GM18499 (cell line): Measurements from ENCODE around the gene KBTBD8.

ENCODE experiments used
- ATAC-seq: cut with Tn5 transposase; IDR thresholded peaks from one replicate; pipeline ENCODE4 v1.9.1; 2021; ENCODE audit warnings: moderate number of reproducible peaks; ENCODE audit not compliant: insufficient read depth, unreplicated experiment

The KBTBD8 gene

GRCh38 chr3:66996696-66997095 is 1.4 kb upstream of the KBTBD8 start:
- no peak for ATAC-seq

- no peak for ATAC-seq
Observed at GRCh38 chr3:66997560-66998112, 471 bp upstream of the KBTBD8 start.

GRCh38 chr3:66998904-66999235 is 763 bp downstream of the KBTBD8 start:
- ATAC-seq = no peak

- ATAC-seq = peak; percentile 66
Observed at GRCh38 chr3:67000009-67000408, 1.9 kb downstream of the KBTBD8 start.

- ATAC-seq = no peak
Observed at GRCh38 chr3:67001086-67001861, 3.2 kb downstream of the KBTBD8 start.

GRCh38 chr3:67005974-67006373 is 7.9 kb downstream of the KBTBD8 start:
- no peak for ATAC-seq

- ATAC-seq = no peak
Observed at GRCh38 chr3:67006460-67006859, 8.4 kb downstream of the KBTBD8 start.

- ATAC-seq = no peak
Observed at GRCh38 chr3:67008388-67008787, 10.3 kb downstream of the KBTBD8 start.

- no peak for ATAC-seq
Observed at GRCh38 chr3:67009716-67010115, 11.6 kb downstream of the KBTBD8 start.

GRCh38 chr3:67011414-67012131 is 13.5 kb downstream of the KBTBD8 start:
- no peak for ATAC-seq

GRCh38 chr3:67012564-67012963 is 14.5 kb downstream of the KBTBD8 start:
- ATAC-seq = no peak

GRCh38 chr3:67015702-67016484 is 17.8 kb downstream of the KBTBD8 start:
- no peak for ATAC-seq

- peak; percentile 41 for ATAC-seq
Observed at GRCh38 chr3:67016522-67017080, 18.5 kb downstream of the KBTBD8 start.

- no peak for ATAC-seq
Observed at GRCh38 chr3:67017211-67017610, 19.1 kb downstream of the KBTBD8 start.

- ATAC-seq = no peak
Observed at GRCh38 chr3:67018105-67018788, 20.1 kb downstream of the KBTBD8 start.

- ATAC-seq = peak; percentile 43
Observed at GRCh38 chr3:67018789-67019526, 20.9 kb downstream of the KBTBD8 start.

GRCh38 chr3:67028001-67028784 is 30.1 kb downstream of the KBTBD8 start:
- no peak for ATAC-seq
